GM18909 (cell line): ENCODE data around the gene MPHOSPH8.
"Not testable (repeated sequence)": the region's sequence is repeated elsewhere in the genome, so short reads cannot be mapped to it uniquely, and the experiment has no call there.

Source experiments
- ATAC-seq: cut with Tn5 transposase; IDR thresholded peaks from one replicate; pipeline ENCODE4 v1.9.1; 2021; ENCODE audit warnings: mild to moderate bottlenecking; ENCODE audit not compliant: unreplicated experiment, poor library complexity

MPHOSPH8 gene

DNA sequence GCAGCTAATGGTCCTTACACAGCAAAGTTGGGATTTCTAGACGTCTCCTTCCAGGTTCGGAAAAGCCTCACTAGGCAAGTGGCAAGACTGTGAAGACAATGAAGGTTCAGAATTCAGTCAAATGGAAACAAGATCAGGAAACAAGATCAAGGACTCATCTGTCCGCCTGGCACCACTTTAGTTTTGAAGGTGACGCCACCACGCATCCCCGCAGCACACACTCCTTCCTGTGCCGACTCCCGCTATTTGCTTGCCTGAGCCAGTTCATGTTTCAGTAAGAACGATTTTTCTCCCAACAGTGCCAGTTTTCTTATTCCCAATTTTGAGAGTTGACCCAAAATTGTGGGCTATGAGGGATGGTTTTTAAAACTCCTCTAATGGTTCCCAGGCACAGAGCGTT, 41.4 kb downstream of the MPHOSPH8 start:
- ATAC-seq = no peak

GRCh38 chr13:19676168-19676567, 42.7 kb downstream of the MPHOSPH8 start:
- no peak for ATAC-seq

GRCh38 chr13:19680751-19681150, 47.3 kb downstream of the MPHOSPH8 start:
- no peak for ATAC-seq

DNA sequence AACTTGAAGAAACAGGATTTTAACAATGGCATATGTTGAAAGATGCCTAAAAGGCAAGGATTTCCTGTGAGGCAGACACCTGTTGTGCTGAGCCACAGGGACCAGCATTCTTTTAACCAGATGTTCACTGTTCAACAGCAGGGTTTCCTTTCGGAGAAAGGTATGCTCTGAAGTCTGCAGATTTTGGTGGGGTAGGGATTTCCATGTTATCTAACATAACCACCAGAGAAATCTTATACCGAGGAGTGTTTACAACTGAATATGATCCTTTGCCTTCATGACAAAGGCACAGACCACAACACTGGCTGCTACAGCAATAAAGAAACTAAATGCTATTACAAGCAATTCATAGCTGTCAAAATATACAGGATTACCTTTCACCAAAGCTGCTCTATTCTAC, 48.1 kb downstream of the MPHOSPH8 start:
- ATAC-seq = no peak

DNA sequence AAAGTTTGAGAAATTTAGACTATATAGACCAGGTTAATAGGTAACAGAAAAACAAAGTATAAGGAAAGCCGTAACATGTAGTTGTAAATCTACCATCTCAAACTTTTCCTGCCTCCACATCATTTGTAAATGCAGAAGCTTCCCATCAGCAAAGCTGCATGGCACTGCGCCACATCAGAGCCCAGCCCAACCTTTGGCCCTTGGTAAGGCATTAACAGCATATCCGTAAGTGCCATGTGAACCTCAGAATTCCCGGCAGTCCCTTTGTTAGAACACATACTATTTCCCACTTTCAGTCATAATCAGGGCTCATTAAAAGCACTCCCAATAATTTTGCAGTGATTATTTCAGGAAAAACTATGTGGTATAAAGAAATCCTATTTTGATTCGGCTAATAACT, 51.6 kb downstream of the MPHOSPH8 start:
- ATAC-seq = no peak

DNA sequence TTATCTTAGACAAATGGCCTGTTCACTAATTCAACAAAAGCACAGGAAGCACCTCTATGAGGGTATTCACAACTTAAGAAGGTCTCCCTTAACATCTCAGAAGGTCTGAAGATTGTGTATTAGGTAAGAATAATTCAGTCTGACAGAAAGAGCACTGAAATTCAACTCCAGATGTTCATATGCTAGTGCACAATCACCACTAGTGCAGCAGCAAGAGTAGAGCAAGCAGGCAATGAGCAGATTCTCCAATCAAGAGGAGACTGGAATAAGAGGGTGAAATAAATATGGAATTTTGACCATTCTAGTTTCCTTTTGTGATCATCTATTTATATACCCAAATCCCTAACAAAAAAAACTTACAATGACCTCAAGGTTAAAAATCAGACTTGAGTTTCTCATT, 52.0 kb downstream of the MPHOSPH8 start:
- ATAC-seq = no peak

DNA sequence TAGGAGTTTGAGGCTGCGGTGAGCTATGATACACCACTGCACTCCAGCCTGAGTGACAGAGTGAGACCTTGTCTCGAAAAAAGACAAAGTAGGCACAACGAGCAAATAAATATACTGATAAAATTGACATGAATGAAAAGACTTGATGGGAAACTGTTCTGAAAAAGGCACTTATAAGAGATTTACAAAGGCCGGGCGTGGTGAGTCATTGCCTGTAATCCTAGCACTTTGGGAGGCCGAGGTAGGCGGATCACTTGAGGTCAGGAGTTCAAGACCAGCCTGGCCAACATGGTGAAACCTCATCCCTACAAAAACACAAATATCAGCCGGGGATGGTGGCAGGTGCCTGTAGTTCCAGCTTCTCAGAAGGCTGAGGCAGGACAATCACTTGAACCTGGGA, 58.0 kb downstream of the MPHOSPH8 start:
- not testable (repeated sequence) for ATAC-seq

- ATAC-seq = no peak
Measured at GRCh38 chr13:19695428-19695827, 62.0 kb downstream of the MPHOSPH8 start.

DNA sequence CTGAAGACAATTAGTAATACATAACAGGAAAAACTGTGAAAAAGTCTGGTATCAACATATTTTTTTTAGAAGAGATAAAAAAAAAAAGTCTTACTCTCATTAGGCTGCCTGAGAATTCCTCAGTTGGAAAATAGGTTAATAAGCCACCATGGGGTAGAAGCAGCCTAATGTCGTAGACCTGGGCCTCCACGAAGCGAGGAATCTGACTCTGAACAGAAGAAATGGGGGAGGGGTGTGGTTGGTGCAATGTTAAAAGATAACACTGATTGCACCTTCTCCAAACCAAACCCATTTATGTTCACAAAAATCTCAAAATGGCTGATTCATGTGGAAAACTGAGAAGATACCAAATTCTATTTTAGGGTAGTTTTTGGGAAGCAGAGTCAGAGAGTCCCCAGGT, 62.4 kb downstream of the MPHOSPH8 start:
- ATAC-seq = no peak

GRCh38 chr13:19700963-19701362, 67.5 kb downstream of the MPHOSPH8 start:
- not testable (repeated sequence) for ATAC-seq

- ATAC-seq = not testable (repeated sequence)
Measured at GRCh38 chr13:19701619-19702018, 68.2 kb downstream of the MPHOSPH8 start.

- not testable (repeated sequence) for ATAC-seq
Measured at GRCh38 chr13:19704256-19704655, 70.8 kb downstream of the MPHOSPH8 start.

DNA sequence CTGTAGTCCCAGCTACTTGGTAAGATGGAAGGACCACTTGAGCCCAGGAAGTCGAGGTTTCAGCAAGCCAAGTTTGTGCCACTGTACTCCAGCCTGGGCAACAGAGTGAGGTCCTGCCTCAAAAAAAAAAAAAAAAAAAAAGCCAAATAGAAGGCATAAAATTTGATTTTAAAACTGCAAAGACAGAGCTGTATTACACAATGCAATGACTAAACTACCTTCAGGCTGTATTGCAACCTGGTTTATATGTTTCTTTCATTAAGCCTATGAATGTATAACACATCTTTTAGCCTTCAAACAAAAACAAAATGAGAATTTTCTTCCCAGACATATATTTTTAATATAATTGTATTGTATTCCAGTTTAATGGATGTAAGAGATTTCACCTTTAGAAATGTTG, 75.6 kb downstream of the MPHOSPH8 start:
- not testable (repeated sequence) for ATAC-seq

- not testable (repeated sequence) for ATAC-seq
Measured at GRCh38 chr13:19709782-19710181, 76.3 kb downstream of the MPHOSPH8 start.

GRCh38 chr13:19713186-19713965, 79.9 kb downstream of the MPHOSPH8 start:
- no peak for ATAC-seq

DNA sequence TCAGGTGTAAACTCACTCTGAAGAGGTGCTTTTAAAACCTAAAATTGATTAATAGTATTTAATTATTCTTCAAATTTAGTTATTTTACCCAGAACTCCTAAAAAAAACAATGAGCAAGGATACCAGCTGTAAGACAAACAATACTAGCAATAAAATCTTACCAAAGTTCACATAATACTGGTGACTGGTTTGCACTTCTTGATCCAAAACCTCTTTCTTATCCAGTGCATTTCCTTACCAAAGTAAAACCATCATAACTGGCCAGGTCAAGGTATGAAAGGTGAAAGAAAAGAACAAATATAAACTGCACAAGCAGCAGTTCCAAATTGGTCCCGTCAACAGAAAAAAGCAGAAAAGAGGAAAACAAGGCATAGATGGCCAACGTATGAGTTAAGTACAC, 86.6 kb downstream of the MPHOSPH8 start:
- ATAC-seq = no peak
